ENCODE measurements around the gene IQGAP3.
"Not testable (repeated sequence)": the region's sequence is repeated elsewhere in the genome, so short reads cannot be mapped to it uniquely, and the experiment has no call there.

IQGAP3 gene

GRCh38 chr1:156560585-156561163 is 11.7 kb downstream of the IQGAP3 start:
- DNase-seq, result no peak

- DNase-seq, result no peak
Measured at GRCh38 chr1:156559797-156560385, 12.5 kb downstream of the IQGAP3 start.

GRCh38 chr1:156559086-156559796 is 13.1 kb downstream of the IQGAP3 start:
- no peak for DNase-seq

- DNase-seq, result no peak
Measured at GRCh38 chr1:156556354-156556753, 16.0 kb downstream of the IQGAP3 start.

- no peak for DNase-seq
Measured at GRCh38 chr1:156555715-156556114, 16.6 kb downstream of the IQGAP3 start.

- no peak for DNase-seq
Measured at GRCh38 chr1:156554971-156555370, 17.4 kb downstream of the IQGAP3 start.

GRCh38 chr1:156553860-156554485 is 18.4 kb downstream of the IQGAP3 start:
- DNase-seq, result no peak

GRCh38 chr1:156552937-156553336 is 19.4 kb downstream of the IQGAP3 start:
- not testable (repeated sequence) for DNase-seq

GRCh38 chr1:156552518-156552917 is 19.8 kb downstream of the IQGAP3 start:
- no peak for DNase-seq

GRCh38 chr1:156551869-156552268 is 20.5 kb downstream of the IQGAP3 start:
- DNase-seq, result no peak

- no peak for DNase-seq
Measured at GRCh38 chr1:156551066-156551643, 21.2 kb downstream of the IQGAP3 start.

GRCh38 chr1:156550346-156550745 is 22.0 kb downstream of the IQGAP3 start:
- no peak for DNase-seq

- DNase-seq, result no peak
Measured at GRCh38 chr1:156549831-156550230, 22.5 kb downstream of the IQGAP3 start.

GRCh38 chr1:156549390-156549789 is 23.0 kb downstream of the IQGAP3 start:
- DNase-seq, result no peak

GRCh38 chr1:156547982-156548381 is 24.4 kb downstream of the IQGAP3 start:
- DNase-seq, result no peak

- DNase-seq, result no peak
Measured at GRCh38 chr1:156547434-156547833, 24.9 kb downstream of the IQGAP3 start.

GRCh38 chr1:156546267-156546666 is 26.1 kb downstream of the IQGAP3 start:
- DNase-seq, result no peak

GRCh38 chr1:156544592-156545102 is 27.7 kb downstream of the IQGAP3 start:
- DNase-seq, result no peak

- DNase-seq, result no peak
Measured at GRCh38 chr1:156543066-156543465, 29.3 kb downstream of the IQGAP3 start.

- DNase-seq, result no peak
Measured at GRCh38 chr1:156540955-156541354, 31.4 kb downstream of the IQGAP3 start.

GRCh38 chr1:156539818-156540355 is 32.5 kb downstream of the IQGAP3 start:
- no peak for DNase-seq

GRCh38 chr1:156538711-156539440 is 33.5 kb downstream of the IQGAP3 start:
- DNase-seq, result no peak

Measured in stimulated activated naive CD4-positive, alpha-beta T cell (primary cell).